IPS-18c (cell line): ENCODE measurements around the gene AKR7A3.
"Not testable (repeated sequence)": the region's sequence is repeated elsewhere in the genome, so short reads cannot be mapped to it uniquely, and the experiment has no call there.

ENCODE experiments used
- H3K4me3 ChIP-seq: 2 replicates; pipeline ENCODE4 v1.7.0; 2013; ENCODE audit warnings: low read depth, mild to moderate bottlenecking, low read length, moderate library complexity; ENCODE audit not compliant: insufficient read depth
- H3K9me3 ChIP-seq: one replicate; pipeline ENCODE4 v1.6.1; 2013; ENCODE audit warnings: mild to moderate bottlenecking, low read length, moderate library complexity; ENCODE audit not compliant: control insufficient read depth, insufficient read depth

Gene AKR7A3

GRCh38 chr1:19272064-19272463, 16.5 kb downstream of the AKR7A3 start:
- Histone ChIP-seq H3K9me3 (no peaks in the 10 kb centered on the region), H3K4me3 (no peak overlapping the region)

- not testable (repeated sequence) for H3K4me3 ChIP-seq, H3K9me3 ChIP-seq
These were observed 18.2 kb downstream of the AKR7A3 start for GRCh38 chr1:19270343-19270730.

GRCh38 chr1:19269427-19270342, 18.9 kb downstream of the AKR7A3 start:
- H3K9me3 ChIP-seq, H3K4me3 ChIP-seq: not testable (repeated sequence)

- Histone ChIP-seq H3K9me3 (no peaks in the 10 kb centered on the region), H3K4me3 (no peak overlapping the region)
These were observed 20.1 kb downstream of the AKR7A3 start for GRCh38 chr1:19268445-19268844.

GRCh38 chr1:19262744-19263143, 25.8 kb downstream of the AKR7A3 start:
- Histone ChIP-seq H3K4me3 (no peak overlapping the region), H3K9me3 (no peaks in the 10 kb centered on the region)

GRCh38 chr1:19262047-19262446, 26.5 kb downstream of the AKR7A3 start:
- Histone ChIP-seq H3K9me3 (no peaks in the 10 kb centered on the region), H3K4me3 (no peak overlapping the region)

GRCh38 chr1:19260211-19261138, 28.1 kb downstream of the AKR7A3 start:
- Histone ChIP-seq H3K4me3 (no peak overlapping the region), H3K9me3 (no peaks in the 10 kb centered on the region)

- no peaks in the 10 kb centered on the region for H3K9me3 ChIP-seq
- H3K4me3 ChIP-seq: no peak overlapping the region
These were observed 30.2 kb downstream of the AKR7A3 start for GRCh38 chr1:19258353-19258752.

- H3K9me3 ChIP-seq: no peaks in the 10 kb centered on the region
- H3K4me3 ChIP-seq: no peak overlapping the region
These were observed 31.2 kb downstream of the AKR7A3 start for GRCh38 chr1:19257178-19257914.

- H3K9me3 ChIP-seq, H3K4me3 ChIP-seq: not testable (repeated sequence)
These were observed 32.3 kb downstream of the AKR7A3 start for GRCh38 chr1:19256301-19256700.

- no peaks in the 10 kb centered on the region for H3K9me3 ChIP-seq
- no peak overlapping the region for H3K4me3 ChIP-seq
These were observed 33.3 kb downstream of the AKR7A3 start for GRCh38 chr1:19255288-19255687.

- Histone ChIP-seq H3K9me3 (no peaks in the 10 kb centered on the region), H3K4me3 (no peak overlapping the region)
These were observed 34.2 kb downstream of the AKR7A3 start for GRCh38 chr1:19254416-19254815.

- H3K9me3 ChIP-seq: no peaks in the 10 kb centered on the region
- H3K4me3 ChIP-seq: peak within 1 kb of the TSS; percentile 99
These were observed 37.0 kb downstream of the AKR7A3 start, which contains the start of the genes EMC1 and MRTO4 for GRCh38 chr1:19251305-19252196. EMC1 (minus strand) TSS chr1:19251524; CDS start chr1:19251509, 15 bp downstream. MRTO4 (plus strand) TSS chr1:19251805; CDS start chr1:19251836, 31 bp downstream.

- Histone ChIP-seq H3K9me3 (no peaks in the 10 kb centered on the region), H3K4me3 (peak overlapping the region; percentile 99)
These were observed 37.8 kb downstream of the AKR7A3 start for GRCh38 chr1:19250629-19251304.

GRCh38 chr1:19240673-19241538, 47.7 kb downstream of the AKR7A3 start:
- no peaks in the 10 kb centered on the region for H3K9me3 ChIP-seq
- no peak overlapping the region for H3K4me3 ChIP-seq
